GM18909 (cell line): ENCODE data around the gene RPLP2.

Source experiments
- ATAC-seq: cut with Tn5 transposase; IDR thresholded peaks from one replicate; pipeline ENCODE4 v1.9.1; 2021; ENCODE audit warnings: mild to moderate bottlenecking; ENCODE audit not compliant: unreplicated experiment, poor library complexity

The RPLP2 gene

DNA sequence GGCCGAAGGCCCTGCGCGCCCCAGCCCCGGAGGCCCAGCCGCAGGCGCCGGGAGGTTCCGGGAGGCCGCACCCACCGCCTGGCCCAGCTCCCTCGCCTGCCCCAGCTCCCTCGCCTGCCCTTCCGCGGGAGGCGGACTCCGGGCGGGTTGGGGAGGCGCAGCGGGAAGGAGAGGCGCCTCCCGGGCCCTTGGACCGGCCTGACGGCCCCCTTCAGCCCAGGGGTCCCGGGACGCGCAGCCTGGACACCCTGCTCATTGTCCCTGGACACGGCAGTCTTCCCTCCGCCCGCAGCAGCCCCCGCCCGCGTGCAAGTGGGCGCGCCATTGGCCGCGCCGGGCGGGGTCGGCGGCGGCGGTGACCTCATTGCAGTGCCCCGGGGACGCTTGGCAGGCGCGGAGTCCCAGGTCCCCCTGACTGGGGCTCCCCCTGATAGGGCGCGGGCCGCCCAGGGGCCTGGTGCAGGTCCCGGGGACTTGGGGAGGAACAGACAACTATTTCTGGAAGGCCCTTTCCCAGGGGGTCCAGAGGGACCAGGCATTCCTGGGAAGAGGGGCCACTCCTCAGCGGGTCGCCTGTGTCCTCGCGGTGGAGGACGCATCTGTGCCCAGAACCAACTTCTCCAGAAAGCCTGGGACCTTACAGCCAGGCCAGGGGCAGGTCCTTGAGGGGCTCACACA is 23.5 kb downstream of the RPLP2 start:
- ATAC-seq, result no peak

GRCh38 chr11:833849-834311 is 24.1 kb downstream of the RPLP2 start:
- no peak for ATAC-seq

GRCh38 chr11:834371-835316 is 24.9 kb downstream of the RPLP2 start:
- no peak for ATAC-seq

DNA sequence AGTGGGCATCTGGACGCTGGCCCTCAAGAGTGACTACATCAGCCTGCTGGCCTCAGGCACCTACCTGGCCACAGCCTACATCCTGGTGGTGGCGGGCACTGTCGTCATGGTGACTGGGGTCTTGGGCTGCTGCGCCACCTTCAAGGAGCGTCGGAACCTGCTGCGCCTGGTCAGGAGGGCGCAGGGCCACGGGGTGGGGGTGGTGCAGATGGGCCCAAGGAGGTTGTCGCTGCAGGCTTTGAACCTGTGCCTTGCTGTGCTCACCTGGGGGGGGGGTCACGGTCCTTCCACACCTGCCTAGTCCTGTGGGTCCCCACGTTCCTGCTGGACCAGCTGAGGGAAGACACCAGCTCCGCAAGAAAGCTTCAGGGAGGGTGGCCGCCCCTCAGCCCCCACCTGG is 26.5 kb downstream of the RPLP2 start:
- ATAC-seq, result no peak

GRCh38 chr11:836700-837099 is 26.9 kb downstream of the RPLP2 start:
- no peak for ATAC-seq

DNA sequence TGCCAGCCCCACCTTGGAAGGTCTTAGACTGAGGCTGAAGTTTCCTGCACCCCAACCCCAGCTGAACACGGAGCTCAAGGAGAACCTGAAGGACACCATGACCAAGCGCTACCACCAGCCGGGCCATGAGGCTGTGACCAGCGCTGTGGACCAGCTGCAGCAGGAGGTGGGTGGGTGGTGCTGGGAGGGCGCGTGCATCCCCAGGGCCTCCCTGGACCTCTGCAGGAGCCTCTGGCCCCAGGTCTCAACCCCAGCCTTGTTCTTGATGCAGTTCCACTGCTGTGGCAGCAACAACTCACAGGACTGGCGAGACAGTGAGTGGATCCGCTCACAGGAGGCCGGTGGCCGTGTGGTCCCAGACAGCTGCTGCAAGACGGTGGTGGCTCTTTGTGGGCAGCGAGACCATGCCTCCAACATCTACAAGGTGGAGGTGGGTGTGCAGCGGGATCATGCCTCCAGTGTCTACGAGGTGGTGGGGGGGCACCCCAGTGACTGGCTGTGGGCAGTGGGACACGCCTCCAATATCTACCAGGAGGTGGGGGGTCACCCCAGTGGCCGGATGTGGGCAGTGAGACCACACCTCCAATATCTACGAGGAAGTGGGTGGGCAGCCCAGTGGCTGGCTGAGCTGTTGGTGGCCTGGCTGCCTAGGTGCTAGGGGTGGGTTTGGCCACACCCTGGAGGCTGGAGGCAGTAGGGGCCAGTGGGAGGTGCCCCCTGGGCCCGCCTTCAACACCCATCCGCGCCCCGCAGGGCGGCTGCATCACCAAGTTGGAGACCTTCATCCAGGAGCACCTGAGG is 27.6 kb downstream of the RPLP2 start:
- ATAC-seq, result no peak

GRCh38 chr11:837990-838307 is 28.2 kb downstream of the RPLP2 start:
- no peak for ATAC-seq

DNA sequence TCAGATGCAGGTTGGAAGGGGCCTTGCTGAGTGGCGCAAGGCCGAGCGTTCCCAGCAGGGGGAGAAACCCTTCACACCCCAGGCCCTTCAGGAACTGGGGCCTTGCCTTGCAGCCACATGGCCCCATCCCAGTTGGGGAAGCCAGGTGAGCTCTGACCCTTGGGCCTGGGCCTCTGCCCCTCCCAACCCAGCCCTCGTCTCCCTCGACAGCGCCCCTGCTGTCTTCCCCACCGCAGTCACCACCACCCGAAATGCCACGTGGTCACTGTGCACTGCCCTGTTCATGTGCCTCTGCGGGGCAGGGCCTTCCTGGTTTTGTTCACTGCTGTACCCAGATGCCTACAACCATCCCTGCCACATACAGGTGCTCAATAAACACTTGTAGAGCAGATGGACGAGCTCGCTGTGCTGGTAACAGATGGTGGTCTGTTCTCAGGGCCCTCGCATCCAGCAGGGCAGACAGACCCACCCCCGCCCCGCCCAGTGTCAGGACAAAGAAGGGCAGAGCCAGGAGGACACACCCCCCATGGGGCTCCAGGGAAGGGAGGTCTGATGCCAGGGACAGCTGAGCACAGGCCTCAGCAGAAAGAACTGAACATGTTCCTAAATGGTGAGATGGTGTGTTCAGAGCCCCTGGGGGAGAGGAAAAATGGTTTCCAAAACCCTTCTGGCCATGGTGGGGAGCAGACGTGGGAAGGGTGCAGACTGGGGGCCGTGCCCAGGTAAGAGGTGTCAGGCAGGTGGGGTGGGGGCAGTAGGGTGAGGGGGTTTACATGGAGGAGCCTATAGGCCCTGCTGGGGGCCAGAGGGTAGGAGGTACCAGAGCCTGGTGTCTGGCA is 28.9 kb downstream of the RPLP2 start:
- ATAC-seq, result no peak

DNA sequence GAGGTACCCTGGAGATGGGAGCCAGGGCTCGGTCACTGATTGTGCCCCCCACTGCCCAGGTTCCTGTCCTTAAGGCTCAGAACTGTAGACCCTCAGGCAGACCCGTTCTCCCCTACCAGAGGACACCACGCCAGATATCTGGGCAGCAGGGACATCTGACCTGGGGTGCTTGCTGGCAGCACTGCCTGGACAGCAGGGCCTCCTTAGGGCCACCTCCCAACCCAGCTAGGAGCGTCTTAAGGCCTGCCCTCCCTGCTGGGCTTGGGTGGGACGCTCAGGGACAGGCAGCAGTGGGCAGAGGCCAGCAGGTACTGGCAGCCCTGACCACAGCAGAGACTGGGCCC is 29.5 kb downstream of the RPLP2 start:
- no peak for ATAC-seq

GRCh38 chr11:839875-840617 is 30.3 kb downstream of the RPLP2 start:
- no peak for ATAC-seq

DNA sequence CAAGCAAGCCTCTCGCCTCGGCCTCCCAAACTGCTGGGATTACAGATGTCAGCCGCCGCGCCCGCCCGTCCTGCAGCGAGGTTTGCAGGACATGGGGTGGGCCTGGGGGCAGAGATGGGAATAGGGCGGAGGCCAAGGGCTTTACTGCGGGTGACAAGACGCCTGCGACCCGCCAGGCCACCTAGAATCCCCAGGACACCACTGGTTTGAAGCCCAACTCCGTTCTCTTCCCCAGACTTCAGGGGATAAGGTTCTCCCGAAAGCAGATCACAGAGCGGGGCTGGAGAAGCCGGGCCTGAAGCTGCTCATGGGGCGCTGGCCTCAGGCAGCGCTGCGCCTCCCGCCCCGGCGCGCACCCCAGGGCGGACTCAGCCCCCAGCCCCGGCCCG is 32.2 kb downstream of the RPLP2 start:
- peak; percentile 6 for ATAC-seq

DNA sequence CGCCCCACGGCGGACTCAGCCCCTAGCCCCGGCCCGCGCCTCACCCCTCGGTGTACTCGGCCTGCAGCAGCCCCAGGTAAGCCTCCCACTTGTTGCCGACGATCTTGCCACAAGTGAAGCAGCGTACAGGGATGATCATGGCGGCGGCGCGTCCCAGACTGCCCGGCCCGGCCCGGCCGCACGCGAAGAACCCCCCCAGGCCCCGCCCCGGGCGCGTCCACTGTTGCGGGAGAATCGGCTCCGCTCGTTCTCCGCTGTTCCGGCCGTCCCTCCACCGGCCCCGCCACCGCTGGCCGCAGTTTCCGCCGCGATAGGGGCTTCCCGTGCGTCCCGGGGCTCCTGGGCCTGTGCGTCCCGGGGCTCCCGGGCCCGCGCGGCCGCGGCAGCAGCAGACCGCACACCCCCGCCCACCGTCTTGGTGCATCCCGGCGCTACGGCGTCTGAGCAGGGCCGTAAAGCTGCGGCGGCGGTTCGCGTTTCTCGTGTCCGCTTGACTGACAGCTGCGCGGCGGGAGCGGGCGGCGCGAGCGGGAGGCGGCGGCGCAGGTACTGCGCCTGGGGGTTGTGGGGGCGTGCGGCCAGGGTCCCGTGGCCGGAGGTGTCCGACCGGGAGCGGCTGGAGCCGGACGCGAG is 32.7 kb downstream of the RPLP2 start, which contains the start of the genes POLR2L and TSPAN4:
Gene POLR2L (minus strand): TSS at position 160 of the 633 bp plus-strand sequence. CDS start 21 bp downstream, at position 139.
Gene TSPAN4 (plus strand): TSS at position 483 of the 633 bp plus-strand sequence. CDS start 7,453 bp downstream, outside the sequence.
- ATAC-seq, result peak; percentile 57

- ATAC-seq, result peak; percentile 12
Measured at GRCh38 chr11:843086-843734, 33.4 kb downstream of the RPLP2 start.

GRCh38 chr11:843818-844692 is 34.3 kb downstream of the RPLP2 start:
- ATAC-seq, result no peak

DNA sequence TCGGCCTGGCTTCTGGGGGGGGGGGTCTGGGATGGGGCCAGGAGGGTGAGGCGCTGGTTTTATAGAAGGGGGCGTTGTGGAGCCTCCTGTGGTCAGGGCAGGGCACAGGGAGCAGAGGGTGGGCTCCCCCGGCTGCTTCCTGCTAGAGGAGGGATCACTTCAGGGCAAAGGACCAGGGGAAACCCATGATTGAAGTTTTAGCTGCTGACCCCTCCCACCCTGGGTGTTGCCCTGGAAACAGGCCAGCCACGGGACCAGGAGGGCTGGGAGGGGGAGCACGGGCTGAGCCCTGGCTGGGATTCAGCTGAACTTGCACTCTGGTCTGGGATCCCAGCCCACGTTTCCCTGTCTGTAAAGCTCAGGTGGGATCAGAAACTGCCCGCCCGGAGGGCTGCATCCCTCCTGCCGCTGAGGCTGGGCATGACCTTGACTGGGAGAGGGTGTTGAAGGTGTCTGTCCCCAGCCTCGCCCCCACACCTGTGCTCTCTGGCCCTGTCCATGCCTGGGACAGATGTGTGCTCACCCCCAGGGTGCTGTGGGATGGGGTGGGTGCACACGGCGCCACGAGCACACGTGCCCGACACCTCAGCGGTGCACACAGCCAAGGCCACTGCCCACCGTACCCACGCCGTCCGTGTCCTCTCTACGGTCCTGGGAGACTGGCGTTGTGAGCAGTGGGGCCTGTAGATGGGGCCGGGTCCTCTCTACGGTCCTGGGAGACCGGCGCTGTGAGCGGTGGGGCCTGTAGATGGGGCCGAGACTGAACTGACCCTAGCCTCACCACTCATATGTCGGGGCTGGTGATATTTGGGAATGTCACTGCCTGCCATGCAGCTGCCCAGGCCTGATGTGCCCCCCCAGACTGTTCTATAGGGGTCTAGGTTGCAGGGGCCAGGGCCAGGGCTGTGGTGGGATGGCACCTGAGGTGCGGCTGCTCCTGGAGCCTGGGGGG is 35.2 kb downstream of the RPLP2 start:
- no peak for ATAC-seq

DNA sequence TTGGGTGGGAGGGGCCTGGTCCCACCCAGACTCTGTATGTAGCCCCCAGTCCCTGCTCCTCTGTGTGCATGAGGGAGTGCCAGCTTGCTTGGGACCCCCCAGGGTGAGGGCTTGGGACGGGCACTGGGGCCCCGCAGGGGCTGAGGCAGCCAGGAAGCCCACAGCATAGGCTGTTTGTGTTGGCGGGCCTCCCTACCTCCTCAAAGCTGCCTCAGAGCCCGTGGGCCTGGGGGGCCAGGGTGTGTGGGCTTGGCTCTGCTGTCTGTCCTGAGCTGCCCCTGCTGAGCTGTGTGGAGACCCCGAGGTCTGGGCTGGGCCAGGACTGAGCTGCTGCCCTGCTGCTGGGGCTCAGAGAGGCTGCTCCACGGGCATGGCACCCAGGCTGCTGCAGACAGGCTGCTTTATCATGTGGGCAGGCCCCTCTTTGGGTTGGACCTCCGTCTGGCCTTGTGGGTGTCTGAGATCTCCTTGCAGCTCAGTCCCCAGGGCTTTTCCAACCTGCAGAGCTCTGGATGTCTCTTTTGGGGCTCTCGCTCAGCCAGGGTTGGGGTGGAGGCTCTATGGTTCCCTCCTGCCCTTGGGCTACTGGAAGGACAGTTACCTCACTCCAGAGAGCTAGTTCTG is 36.2 kb downstream of the RPLP2 start:
- ATAC-seq, result no peak
